Activated naive CD8-positive, alpha-beta T cell treated with anti-CD3 and anti-CD28 coated beads for 36 hours (primary cell): ENCODE measurements around the gene TMEM248. TPM values are rescaled to one million over a fixed set of nuclear protein-coding genes. Genes with fewer than 3 reads are reported as not detected.
"Not testable (repeated sequence)": the region's sequence is repeated elsewhere in the genome, so short reads cannot be mapped to it uniquely, and the experiment has no call there.

Experiments
- DNase-seq: peaks from one replicate; pipeline ENCODE4 v3.0.0; 2021
- H3K27ac Mint-ChIP-seq: one replicate; pipeline ENCODE4 v1.8.0; 2022; ENCODE audit warnings: mild to moderate bottlenecking, moderate library complexity, mixed read lengths
- H3K27me3 Mint-ChIP-seq: one replicate; pipeline ENCODE4 v1.8.0; 2022; ENCODE audit warnings: mild to moderate bottlenecking, mixed read lengths
- H3K36me3 Mint-ChIP-seq: one replicate; pipeline ENCODE4 v1.8.0; 2021; ENCODE audit warnings: mild to moderate bottlenecking, mixed read lengths
- H3K4me1 Mint-ChIP-seq: one replicate; pipeline ENCODE4 v1.8.0; 2021; ENCODE audit warnings: mixed read lengths
- H3K4me3 Mint-ChIP-seq: one replicate; pipeline ENCODE4 v1.8.0; 2022; ENCODE audit warnings: mild to moderate bottlenecking, moderate library complexity, mixed read lengths
- H3K9me3 Mint-ChIP-seq: one replicate; pipeline ENCODE4 v1.8.0; 2022; ENCODE audit warnings: mixed read lengths
- total RNA-seq, 2 experiments: library from RNA; stranded (reverse); gene quantifications; one replicate each; pipeline ENCODE4 v1.2.3, GENCODE V29; 2021

The TMEM248 gene
- total RNA-seq, 2 experiments from 2014 or later: 80.3 to 82.6 TPM

GRCh38 chr7:66902844-66903180 lies 18.2 kb upstream of the TMEM248 start:
- Mint-ChIP-seq H3K27ac (no peak overlapping the region), H3K36me3 (peaks cover 1% of the 10 kb centered on the region), H3K4me1 (no peaks in the 10 kb centered on the region), H3K9me3 (no peaks in the 10 kb centered on the region), H3K4me3 (no peak overlapping the region), H3K27me3 (no peaks in the 10 kb centered on the region)
- DNase-seq: no peak

- Mint-ChIP-seq H3K4me3 (no peak overlapping the region), H3K27ac (no peak overlapping the region), H3K9me3 (no peaks in the 10 kb centered on the region), H3K27me3 (no peaks in the 10 kb centered on the region), H3K4me1 (no peaks in the 10 kb centered on the region), H3K36me3 (peaks cover 1% of the 10 kb centered on the region)
- DNase-seq: no peak
Observed at GRCh38 chr7:66903360-66904062, 17.5 kb upstream of the TMEM248 start.

- Mint-ChIP-seq H3K4me3 (no peak overlapping the region), H3K27ac (no peak overlapping the region), H3K9me3 (no peaks in the 10 kb centered on the region), H3K27me3 (no peaks in the 10 kb centered on the region), H3K4me1 (no peaks in the 10 kb centered on the region), H3K36me3 (peaks cover 1% of the 10 kb centered on the region)
- no peak for DNase-seq
Observed at GRCh38 chr7:66904063-66904593, 16.9 kb upstream of the TMEM248 start.

GRCh38 chr7:66905278-66905677 lies 15.7 kb upstream of the TMEM248 start:
- Mint-ChIP-seq H3K27me3 (no peaks in the 10 kb centered on the region), H3K9me3 (no peaks in the 10 kb centered on the region), H3K27ac (no peak overlapping the region), H3K4me1 (no peaks in the 10 kb centered on the region), H3K36me3 (no peaks in the 10 kb centered on the region), H3K4me3 (no peak overlapping the region)
- no peak for DNase-seq

- Mint-ChIP-seq H3K4me3 (no peak overlapping the region), H3K27ac (no peak overlapping the region), H3K36me3 (no peaks in the 10 kb centered on the region), H3K27me3 (no peaks in the 10 kb centered on the region), H3K4me1 (no peaks in the 10 kb centered on the region), H3K9me3 (no peaks in the 10 kb centered on the region)
- no peak for DNase-seq
Observed at GRCh38 chr7:66905689-66906088, 15.3 kb upstream of the TMEM248 start.

GRCh38 chr7:66907731-66908130 lies 13.3 kb upstream of the TMEM248 start:
- Mint-ChIP-seq H3K4me3 (no peak overlapping the region), H3K36me3 (no peaks in the 10 kb centered on the region), H3K27ac (no peak overlapping the region), H3K9me3 (no peaks in the 10 kb centered on the region), H3K4me1 (no peaks in the 10 kb centered on the region), H3K27me3 (no peaks in the 10 kb centered on the region)
- no peak for DNase-seq

GRCh38 chr7:66908598-66908997 lies 12.4 kb upstream of the TMEM248 start:
- not testable (repeated sequence) for H3K9me3 Mint-ChIP-seq, DNase-seq, H3K27me3 Mint-ChIP-seq, H3K36me3 Mint-ChIP-seq, H3K27ac Mint-ChIP-seq, H3K4me1 Mint-ChIP-seq, H3K4me3 Mint-ChIP-seq

GRCh38 chr7:66910789-66911188 lies 10.2 kb upstream of the TMEM248 start:
- Mint-ChIP-seq H3K36me3 (no peaks in the 10 kb centered on the region), H3K27ac (no peak overlapping the region), H3K4me3 (no peak overlapping the region), H3K4me1 (no peaks in the 10 kb centered on the region), H3K9me3 (no peaks in the 10 kb centered on the region), H3K27me3 (no peaks in the 10 kb centered on the region)
- DNase-seq: no peak

GRCh38 chr7:66911191-66911590 lies 9.8 kb upstream of the TMEM248 start:
- not testable (repeated sequence) for H3K36me3 Mint-ChIP-seq, H3K4me1 Mint-ChIP-seq, H3K27me3 Mint-ChIP-seq, DNase-seq, H3K27ac Mint-ChIP-seq, H3K9me3 Mint-ChIP-seq, H3K4me3 Mint-ChIP-seq

- Mint-ChIP-seq H3K27me3 (no peaks in the 10 kb centered on the region), H3K4me3 (no peak overlapping the region), H3K27ac (no peak overlapping the region), H3K9me3 (no peaks in the 10 kb centered on the region), H3K36me3 (no peaks in the 10 kb centered on the region), H3K4me1 (no peaks in the 10 kb centered on the region)
- no peak for DNase-seq
Observed at GRCh38 chr7:66912195-66912594, 8.8 kb upstream of the TMEM248 start.

GRCh38 chr7:66913118-66914037 lies 7.6 kb upstream of the TMEM248 start:
- H3K4me3 Mint-ChIP-seq: no peak overlapping the region
- H3K36me3 Mint-ChIP-seq: no peaks in the 10 kb centered on the region
- H3K27ac Mint-ChIP-seq: no peak overlapping the region
- no peaks in the 10 kb centered on the region for H3K4me1 Mint-ChIP-seq
- H3K9me3 Mint-ChIP-seq: no peaks in the 10 kb centered on the region
- no peaks in the 10 kb centered on the region for H3K27me3 Mint-ChIP-seq
- DNase-seq: no peak

GRCh38 chr7:66917904-66918303 lies 3.1 kb upstream of the TMEM248 start:
- H3K27me3 Mint-ChIP-seq, DNase-seq, H3K4me3 Mint-ChIP-seq, H3K27ac Mint-ChIP-seq, H3K9me3 Mint-ChIP-seq: not testable (repeated sequence)
- peaks cover 10% of the 10 kb centered on the region for H3K4me1 Mint-ChIP-seq
- peaks cover 21% of the 10 kb centered on the region for H3K36me3 Mint-ChIP-seq

- peaks cover 21% of the 10 kb centered on the region for H3K36me3 Mint-ChIP-seq
- peak overlapping the region; percentile 63 for H3K27ac Mint-ChIP-seq
- H3K27me3 Mint-ChIP-seq: peaks cover 4% of the 10 kb centered on the region
- peak overlapping the region; percentile 69 for H3K4me3 Mint-ChIP-seq
- H3K4me1 Mint-ChIP-seq: peaks cover 19% of the 10 kb centered on the region
- no peak for DNase-seq
- H3K9me3 Mint-ChIP-seq: peaks cover 1% of the 10 kb centered on the region
Observed at GRCh38 chr7:66919304-66919703, 1.7 kb upstream of the TMEM248 start.

GRCh38 chr7:66919704-66920103 lies 1.3 kb upstream of the TMEM248 start:
- Mint-ChIP-seq H3K36me3 (peaks cover 21% of the 10 kb centered on the region), H3K27me3 (peaks cover 4% of the 10 kb centered on the region), H3K27ac (peak overlapping the region; percentile 63), H3K4me1 (peaks cover 19% of the 10 kb centered on the region), H3K4me3 (peak overlapping the region; percentile 69), H3K9me3 (peaks cover 1% of the 10 kb centered on the region)
- no peak for DNase-seq

- Mint-ChIP-seq H3K9me3 (peaks cover 1% of the 10 kb centered on the region), H3K27me3 (peaks cover 4% of the 10 kb centered on the region), H3K4me3 (peak overlapping the region; percentile 69), H3K27ac (peak overlapping the region; percentile 65), H3K4me1 (peaks cover 20% of the 10 kb centered on the region), H3K36me3 (peaks cover 22% of the 10 kb centered on the region)
- no peak for DNase-seq
Observed at GRCh38 chr7:66920256-66920655, 769 bp upstream of the TMEM248 start.
